ENCODE measurements around the gene PI4K2A.
A peak's percentile ranks its signal among the peaks of the same experiment; 100 is the strongest.
"Not testable (repeated sequence)": the region's sequence is repeated elsewhere in the genome, so short reads cannot be mapped to it uniquely, and the experiment has no call there.

PI4K2A gene

DNA sequence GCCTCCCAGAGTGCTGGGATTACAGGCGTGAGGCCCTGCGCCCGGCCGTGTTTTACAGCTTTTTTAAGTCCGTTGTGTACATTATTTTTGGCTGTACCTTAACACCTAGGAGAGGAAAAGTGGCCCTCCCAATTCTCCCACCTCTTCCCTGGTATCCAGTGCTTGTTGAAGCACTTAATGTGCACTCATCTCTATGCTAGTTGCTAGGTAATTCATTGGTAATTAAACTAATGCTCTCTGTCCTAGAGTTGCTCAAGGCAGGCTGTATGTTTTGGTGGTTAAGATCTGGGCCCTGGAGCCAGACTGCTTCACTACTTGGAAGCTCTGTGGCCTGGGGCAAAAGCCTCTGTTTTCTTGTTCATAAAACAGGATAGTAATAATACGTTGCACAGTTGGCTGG is 27.0 kb downstream of the PI4K2A start:
- H3K9me3 ChIP-seq (ENCODE audit: control insufficient read depth in 1 of 2, low read length in 2 of 2) = no peaks in the 10 kb centered on the region
- H3K27me3 ChIP-seq (ENCODE audit: control insufficient read depth in 1 of 2, insufficient read depth in 2 of 2, low read length in 2 of 2) = no peaks in the 10 kb centered on the region
- H3K4me3 ChIP-seq (ENCODE audit: low read depth in 1 of 2, low read length in 2 of 2) = no peak overlapping the region
- H3K27ac ChIP-seq (ENCODE audit: low read depth, low read length) = no peak overlapping the region
- H3K4me1 ChIP-seq (ENCODE audit: control insufficient read depth in 1 of 2, insufficient read depth in 2 of 2, low read length in 2 of 2) = peaks cover 10 to 14% of the 10 kb centered on the region in 2 donors
- H3K9ac ChIP-seq (ENCODE audit: low read depth in 1 of 2, low read length in 2 of 2) = no peak overlapping the region
- peaks cover 23 to 43% of the 10 kb centered on the region in 2 donors for H3K36me3 ChIP-seq (ENCODE audit: control insufficient read depth in 1 of 2, insufficient read depth in 2 of 2, low read length in 2 of 2)

DNA sequence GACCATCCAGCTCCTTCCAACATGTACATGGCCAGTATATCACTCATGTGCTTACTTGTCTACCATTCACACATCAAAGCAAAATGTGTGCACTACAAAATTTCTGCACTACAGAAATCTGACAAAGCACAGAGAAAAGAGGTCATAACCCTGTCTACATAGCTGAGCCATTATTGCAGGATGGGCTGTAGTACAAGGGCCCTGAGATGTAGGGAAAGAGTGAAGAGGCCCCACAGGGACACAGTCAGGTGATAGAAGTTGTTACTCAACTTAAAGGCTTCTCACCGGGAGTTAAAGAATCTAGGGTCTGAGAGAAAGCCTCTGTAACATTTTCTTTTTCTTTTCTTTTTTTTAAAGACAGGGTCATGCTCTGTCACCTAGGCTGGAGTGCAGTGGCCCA is 29.1 kb downstream of the PI4K2A start:
- no peak overlapping the region for H3K4me3 ChIP-seq (ENCODE audit: low read depth in 1 of 2, low read length in 2 of 2)
- H3K4me1 ChIP-seq (ENCODE audit: control insufficient read depth in 1 of 2, insufficient read depth in 2 of 2, low read length in 2 of 2) = peaks cover 0 to 9% of the 10 kb centered on the region in 2 donors
- H3K9ac ChIP-seq (ENCODE audit: low read depth in 1 of 2, low read length in 2 of 2) = no peak overlapping the region
- no peak overlapping the region for H3K27ac ChIP-seq (ENCODE audit: low read depth, low read length)
- no peaks in the 10 kb centered on the region for H3K9me3 ChIP-seq (ENCODE audit: control insufficient read depth in 1 of 2, low read length in 2 of 2)
- H3K36me3 ChIP-seq (ENCODE audit: control insufficient read depth in 1 of 2, insufficient read depth in 2 of 2, low read length in 2 of 2) = peaks cover 30 to 53% of the 10 kb centered on the region in 2 donors
- H3K27me3 ChIP-seq (ENCODE audit: control insufficient read depth in 1 of 2, insufficient read depth in 2 of 2, low read length in 2 of 2) = no peaks in the 10 kb centered on the region

DNA sequence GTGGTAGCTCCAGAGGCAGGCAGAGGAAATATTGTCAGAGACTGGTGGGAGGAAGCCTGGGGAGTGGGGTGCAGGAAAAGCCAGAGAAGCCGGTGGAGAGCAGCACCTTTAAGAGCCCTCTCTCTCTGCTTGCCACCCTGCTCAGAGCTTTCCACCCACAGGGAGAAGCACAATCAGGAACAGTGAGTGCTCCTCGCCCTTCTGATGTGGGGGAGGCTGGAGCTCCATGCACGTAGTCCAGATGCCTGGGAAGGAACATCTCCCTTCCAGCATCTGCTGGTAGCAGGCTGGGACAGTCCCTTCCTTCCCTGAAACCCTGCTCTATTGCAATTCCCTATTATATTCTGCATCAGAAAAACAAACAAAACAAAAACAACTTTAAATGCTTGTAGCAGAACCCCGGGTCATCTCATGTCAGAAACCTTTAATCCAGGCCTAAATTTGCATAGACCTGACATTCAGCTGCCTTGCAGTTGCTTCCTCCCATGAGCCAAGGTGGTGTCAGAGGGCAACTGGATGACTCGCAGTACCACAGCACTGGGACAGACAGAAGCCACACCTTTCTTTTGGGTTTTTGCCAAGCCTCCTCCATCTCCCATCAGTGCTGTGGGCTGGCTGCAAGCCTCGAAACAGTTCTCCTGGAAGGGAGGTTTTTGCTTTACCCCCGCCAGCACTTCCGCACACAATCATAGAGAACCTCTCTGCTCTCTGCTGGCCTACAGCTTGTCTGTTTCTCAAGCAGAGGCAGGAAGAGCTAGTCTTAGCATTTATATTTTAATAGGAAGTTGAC is 33.5 kb downstream of the PI4K2A start:
- Histone ChIP-seq H3K4me3 (ENCODE audit: low read depth in 1 of 2, low read length in 2 of 2) (no peak overlapping the region), H3K9ac (ENCODE audit: low read depth in 1 of 2, low read length in 2 of 2) (no peak overlapping the region), H3K9me3 (ENCODE audit: control insufficient read depth in 1 of 2, low read length in 2 of 2) (no peaks in the 10 kb centered on the region), H3K27ac (ENCODE audit: low read depth, low read length) (no peak overlapping the region), H3K4me1 (ENCODE audit: control insufficient read depth in 1 of 2, insufficient read depth in 2 of 2, low read length in 2 of 2) (peaks cover 4% of the 10 kb centered on the region in 2 donors), H3K36me3 (ENCODE audit: control insufficient read depth in 1 of 2, insufficient read depth in 2 of 2, low read length in 2 of 2) (peaks cover 35 to 67% of the 10 kb centered on the region in 2 donors), H3K27me3 (ENCODE audit: control insufficient read depth in 1 of 2, insufficient read depth in 2 of 2, low read length in 2 of 2) (no peaks in the 10 kb centered on the region)

DNA sequence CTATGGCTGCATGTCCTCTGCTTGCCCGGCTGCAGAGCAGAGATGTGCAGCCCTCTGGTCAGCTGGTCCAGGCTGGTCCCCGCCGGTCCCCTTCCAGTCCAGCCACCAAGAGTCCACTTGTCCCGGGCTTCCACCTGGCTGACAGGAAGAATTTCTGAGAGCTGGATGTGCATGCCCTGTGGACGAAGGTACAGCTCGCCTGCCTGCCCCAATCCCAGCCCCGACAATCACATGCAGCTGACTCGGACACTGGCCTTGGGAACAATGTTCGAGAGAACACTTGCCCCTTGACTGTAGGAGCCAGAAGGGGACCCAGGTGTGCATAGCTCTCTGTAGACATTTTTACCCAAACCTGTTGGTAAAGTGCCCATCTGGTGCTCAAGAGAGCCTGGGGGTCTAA is 34.8 kb downstream of the PI4K2A start:
- peaks cover 4% of the 10 kb centered on the region in 2 donors for H3K4me1 ChIP-seq (ENCODE audit: control insufficient read depth in 1 of 2, insufficient read depth in 2 of 2, low read length in 2 of 2)
- no peaks in the 10 kb centered on the region for H3K9me3 ChIP-seq (ENCODE audit: control insufficient read depth in 1 of 2, low read length in 2 of 2)
- H3K27me3 ChIP-seq (ENCODE audit: control insufficient read depth in 1 of 2, insufficient read depth in 2 of 2, low read length in 2 of 2) = no peaks in the 10 kb centered on the region
- H3K4me3 ChIP-seq (ENCODE audit: low read depth in 1 of 2, low read length in 2 of 2) = no peak overlapping the region
- no peak overlapping the region for H3K27ac ChIP-seq (ENCODE audit: low read depth, low read length)
- H3K9ac ChIP-seq (ENCODE audit: low read depth in 1 of 2, low read length in 2 of 2) = no peak overlapping the region
- peaks cover 32 to 71% of the 10 kb centered on the region in 2 donors for H3K36me3 ChIP-seq (ENCODE audit: control insufficient read depth in 1 of 2, insufficient read depth in 2 of 2, low read length in 2 of 2)

DNA sequence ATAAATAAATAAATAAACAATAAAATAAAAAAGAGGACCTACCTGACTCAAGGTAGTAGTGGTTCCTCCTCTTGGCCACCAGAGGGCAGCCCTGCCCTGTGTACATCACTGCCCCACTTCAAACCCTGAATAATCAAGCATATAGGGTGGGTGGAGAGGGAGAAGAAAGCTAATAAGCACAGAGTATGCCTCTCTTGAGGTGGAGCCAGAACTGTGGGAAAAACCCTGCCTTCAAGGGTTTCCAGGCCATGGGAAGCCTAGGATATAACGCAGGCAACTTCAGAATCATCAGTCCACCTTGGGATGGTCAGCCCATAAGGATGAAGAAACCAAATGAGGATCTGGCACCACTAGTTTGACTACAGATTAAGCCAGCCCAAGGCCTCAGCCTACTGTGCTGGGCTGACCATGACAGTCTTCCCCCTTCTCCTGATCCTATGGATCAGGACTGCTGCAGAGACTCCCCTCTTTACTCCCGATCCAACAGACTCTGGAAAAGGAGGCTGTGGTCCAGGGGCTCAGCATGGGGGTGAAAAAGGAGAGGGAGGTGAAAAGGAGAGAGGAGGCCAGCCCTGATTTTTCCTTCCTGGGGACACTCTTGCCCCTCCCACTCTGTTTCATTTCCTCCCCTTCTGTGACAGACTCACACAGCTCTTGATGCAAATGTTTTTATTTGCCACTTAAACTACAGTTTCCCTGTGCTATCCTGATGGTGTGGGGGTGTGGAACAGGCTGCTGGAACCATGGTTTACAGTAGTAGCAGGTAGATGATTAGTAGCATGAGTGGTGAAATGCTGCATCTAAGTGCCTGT is 36.5 kb downstream of the PI4K2A start:
- Histone ChIP-seq H3K9ac (ENCODE audit: low read depth in 1 of 2, low read length in 2 of 2) (peak overlapping the region in 1 of 2 donors; percentile 10), H3K4me1 (ENCODE audit: control insufficient read depth in 1 of 2, insufficient read depth in 2 of 2, low read length in 2 of 2) (peaks cover 5 to 6% of the 10 kb centered on the region in 2 donors), H3K27ac (ENCODE audit: low read depth, low read length) (no peak overlapping the region), H3K9me3 (ENCODE audit: control insufficient read depth in 1 of 2, low read length in 2 of 2) (no peaks in the 10 kb centered on the region), H3K27me3 (ENCODE audit: control insufficient read depth in 1 of 2, insufficient read depth in 2 of 2, low read length in 2 of 2) (no peaks in the 10 kb centered on the region), H3K4me3 (ENCODE audit: low read depth in 1 of 2, low read length in 2 of 2) (no peak overlapping the region), H3K36me3 (ENCODE audit: control insufficient read depth in 1 of 2, insufficient read depth in 2 of 2, low read length in 2 of 2) (peaks cover 32 to 63% of the 10 kb centered on the region in 2 donors)

DNA sequence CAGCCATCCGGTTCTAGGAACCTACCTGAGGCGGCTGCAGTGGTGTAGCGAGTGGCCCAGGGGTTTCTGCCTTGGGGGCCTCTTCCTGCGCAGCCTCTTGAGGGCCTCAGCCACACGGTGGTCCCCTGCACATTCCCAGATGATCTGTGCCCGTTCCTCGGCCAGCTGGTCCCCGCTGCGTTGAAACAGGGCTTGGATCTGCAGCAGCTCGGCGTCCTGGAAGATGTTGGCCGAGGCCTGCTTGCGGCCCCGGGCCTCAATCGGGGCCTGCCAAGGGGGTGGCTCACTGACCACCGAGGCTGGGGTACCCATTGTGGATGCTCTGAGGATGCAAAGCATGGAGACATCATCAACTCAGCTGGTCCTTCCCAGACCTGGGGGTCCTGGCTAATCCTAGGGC is 39.1 kb downstream of the PI4K2A start:
- Histone ChIP-seq H3K27me3 (ENCODE audit: control insufficient read depth in 1 of 2, insufficient read depth in 2 of 2, low read length in 2 of 2) (no peaks in the 10 kb centered on the region), H3K27ac (ENCODE audit: low read depth, low read length) (no peak overlapping the region), H3K4me3 (ENCODE audit: low read depth in 1 of 2, low read length in 2 of 2) (no peak overlapping the region), H3K4me1 (ENCODE audit: control insufficient read depth in 1 of 2, insufficient read depth in 2 of 2, low read length in 2 of 2) (peaks cover 18 to 24% of the 10 kb centered on the region in 2 donors), H3K9ac (ENCODE audit: low read depth in 1 of 2, low read length in 2 of 2) (no peak overlapping the region), H3K36me3 (ENCODE audit: control insufficient read depth in 1 of 2, insufficient read depth in 2 of 2, low read length in 2 of 2) (peaks cover 24 to 50% of the 10 kb centered on the region in 2 donors), H3K9me3 (ENCODE audit: control insufficient read depth in 1 of 2, low read length in 2 of 2) (no peaks in the 10 kb centered on the region)

DNA sequence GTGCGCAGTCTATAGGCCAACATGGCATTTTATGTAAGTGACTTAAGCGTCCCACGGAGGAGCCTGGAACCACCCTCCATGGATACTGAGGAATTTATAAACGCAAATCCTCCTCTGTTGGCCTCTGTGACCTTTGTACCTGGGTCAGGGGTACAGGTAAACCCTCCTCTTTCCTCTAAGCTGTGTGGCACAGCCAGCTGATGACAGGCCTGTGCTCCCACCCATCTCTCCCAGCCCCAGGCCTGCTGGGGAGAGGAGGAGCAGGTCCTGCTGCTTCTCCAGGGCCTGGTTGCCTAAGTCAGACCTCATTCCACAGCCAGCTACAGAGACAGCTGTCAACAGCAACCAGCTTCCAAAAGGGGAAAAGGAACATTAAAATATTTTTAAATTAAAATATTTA is 41.6 kb downstream of the PI4K2A start:
- Histone ChIP-seq H3K36me3 (ENCODE audit: control insufficient read depth in 1 of 2, insufficient read depth in 2 of 2, low read length in 2 of 2) (peaks cover 9 to 28% of the 10 kb centered on the region in 2 donors), H3K9ac (ENCODE audit: low read depth in 1 of 2, low read length in 2 of 2) (no peak overlapping the region), H3K4me1 (ENCODE audit: control insufficient read depth in 1 of 2, insufficient read depth in 2 of 2, low read length in 2 of 2) (peaks cover 22 to 41% of the 10 kb centered on the region in 2 donors), H3K27me3 (ENCODE audit: control insufficient read depth in 1 of 2, insufficient read depth in 2 of 2, low read length in 2 of 2) (no peaks in the 10 kb centered on the region), H3K27ac (ENCODE audit: low read depth, low read length) (no peak overlapping the region), H3K9me3 (ENCODE audit: control insufficient read depth in 1 of 2, low read length in 2 of 2) (no peaks in the 10 kb centered on the region), H3K4me3 (ENCODE audit: low read depth in 1 of 2, low read length in 2 of 2) (no peak overlapping the region)

DNA sequence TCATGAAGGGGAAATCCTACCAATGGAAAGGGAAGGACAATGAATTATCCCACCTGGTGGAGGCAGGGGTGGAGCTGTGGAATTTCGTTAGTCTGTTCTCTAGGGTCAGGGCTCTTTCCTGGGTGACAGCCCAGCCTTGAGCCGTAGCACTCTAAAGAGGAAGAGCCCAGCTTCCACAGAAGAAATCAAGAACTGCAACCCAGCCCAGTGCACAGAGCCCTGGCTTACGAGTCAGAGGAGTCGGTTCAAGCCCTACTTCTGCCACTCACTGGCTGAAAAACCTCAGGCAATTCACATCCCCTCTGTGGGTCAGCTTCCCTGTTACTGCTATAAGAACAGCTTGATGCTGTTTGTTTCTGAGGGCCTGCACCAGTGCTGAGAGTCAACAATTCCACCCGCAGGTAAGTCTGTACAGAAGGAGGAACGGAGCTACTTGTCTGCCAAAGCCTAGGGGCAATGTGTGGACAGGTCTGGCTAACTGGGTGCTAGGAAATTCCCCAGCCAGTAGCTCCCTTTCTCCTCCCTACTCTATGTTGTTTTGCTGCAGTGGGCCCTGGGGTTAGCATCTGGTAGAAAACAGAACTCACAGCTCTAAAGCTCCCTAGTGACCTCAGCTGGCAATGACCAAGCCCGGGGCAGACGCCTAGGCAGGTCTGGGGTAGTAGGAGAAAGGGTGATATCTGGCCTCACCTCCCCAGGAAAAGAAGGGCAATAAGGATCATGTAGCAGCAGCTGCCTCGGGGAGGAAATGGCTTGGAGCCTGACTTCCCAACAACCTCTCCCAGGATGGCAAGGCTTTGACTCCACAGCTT is 43.3 kb downstream of the PI4K2A start:
- no peaks in the 10 kb centered on the region for H3K9me3 ChIP-seq (ENCODE audit: control insufficient read depth in 1 of 2, low read length in 2 of 2)
- H3K27me3 ChIP-seq (ENCODE audit: control insufficient read depth in 1 of 2, insufficient read depth in 2 of 2, low read length in 2 of 2) = no peaks in the 10 kb centered on the region
- H3K27ac ChIP-seq (ENCODE audit: low read depth, low read length) = peak overlapping the region; percentile 76
- peak overlapping the region; percentile 62 to 95 for H3K4me3 ChIP-seq (ENCODE audit: low read depth in 1 of 2, low read length in 2 of 2)
- H3K9ac ChIP-seq (ENCODE audit: low read depth in 1 of 2, low read length in 2 of 2) = peak overlapping the region; percentile 60 to 98
- H3K4me1 ChIP-seq (ENCODE audit: control insufficient read depth in 1 of 2, insufficient read depth in 2 of 2, low read length in 2 of 2) = peaks cover 32 to 52% of the 10 kb centered on the region in 2 donors
- peaks cover 0 to 12% of the 10 kb centered on the region in 2 donors for H3K36me3 ChIP-seq (ENCODE audit: control insufficient read depth in 1 of 2, insufficient read depth in 2 of 2, low read length in 2 of 2)

DNA sequence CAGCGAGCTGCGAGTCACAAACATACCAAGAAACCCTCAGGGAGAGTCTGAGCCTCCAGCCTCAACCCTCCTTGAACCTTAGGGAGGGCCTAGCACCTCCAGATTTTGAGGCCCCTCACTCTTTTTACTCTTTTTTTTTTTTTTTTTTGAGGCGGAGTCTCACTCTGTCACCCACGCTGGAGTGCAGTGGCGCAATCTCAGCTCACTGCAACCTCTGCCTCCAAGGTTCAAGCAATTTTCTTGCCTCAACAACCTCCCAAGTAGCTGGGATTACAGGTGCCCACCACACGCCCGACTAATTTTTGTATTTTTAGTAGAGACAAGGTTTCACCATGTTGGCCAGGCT is 43.9 kb downstream of the PI4K2A start:
- H3K27me3 ChIP-seq (ENCODE audit: control insufficient read depth in 1 of 2, insufficient read depth in 2 of 2, low read length in 2 of 2); H3K9me3 ChIP-seq (ENCODE audit: control insufficient read depth in 1 of 2, low read length in 2 of 2); H3K36me3 ChIP-seq (ENCODE audit: control insufficient read depth in 1 of 2, insufficient read depth in 2 of 2, low read length in 2 of 2): not testable (repeated sequence)
- Histone ChIP-seq H3K27ac (ENCODE audit: low read depth, low read length) (peak overlapping the region; percentile 76), H3K4me1 (ENCODE audit: control insufficient read depth in 1 of 2, insufficient read depth in 2 of 2, low read length in 2 of 2) (peaks cover 32 to 52% of the 10 kb centered on the region in 2 donors), H3K9ac (ENCODE audit: low read depth in 1 of 2, low read length in 2 of 2) (peak overlapping the region; percentile 60 to 98), H3K4me3 (ENCODE audit: low read depth in 1 of 2, low read length in 2 of 2) (peak overlapping the region; percentile 92 to 95)
